HL-60/S4 (cell line): ENCODE measurements around the gene PCYOX1L.

ENCODE experiments used
- in situ Hi-C: fragments of 300-500 bp; cut with MboI; formaldehyde crosslinking; loops from 2 replicates; pipeline ENCODE4 v1.14.3; 2022; ENCODE audit warnings: low sequenced_read_pairs

The PCYOX1L gene

DNA sequence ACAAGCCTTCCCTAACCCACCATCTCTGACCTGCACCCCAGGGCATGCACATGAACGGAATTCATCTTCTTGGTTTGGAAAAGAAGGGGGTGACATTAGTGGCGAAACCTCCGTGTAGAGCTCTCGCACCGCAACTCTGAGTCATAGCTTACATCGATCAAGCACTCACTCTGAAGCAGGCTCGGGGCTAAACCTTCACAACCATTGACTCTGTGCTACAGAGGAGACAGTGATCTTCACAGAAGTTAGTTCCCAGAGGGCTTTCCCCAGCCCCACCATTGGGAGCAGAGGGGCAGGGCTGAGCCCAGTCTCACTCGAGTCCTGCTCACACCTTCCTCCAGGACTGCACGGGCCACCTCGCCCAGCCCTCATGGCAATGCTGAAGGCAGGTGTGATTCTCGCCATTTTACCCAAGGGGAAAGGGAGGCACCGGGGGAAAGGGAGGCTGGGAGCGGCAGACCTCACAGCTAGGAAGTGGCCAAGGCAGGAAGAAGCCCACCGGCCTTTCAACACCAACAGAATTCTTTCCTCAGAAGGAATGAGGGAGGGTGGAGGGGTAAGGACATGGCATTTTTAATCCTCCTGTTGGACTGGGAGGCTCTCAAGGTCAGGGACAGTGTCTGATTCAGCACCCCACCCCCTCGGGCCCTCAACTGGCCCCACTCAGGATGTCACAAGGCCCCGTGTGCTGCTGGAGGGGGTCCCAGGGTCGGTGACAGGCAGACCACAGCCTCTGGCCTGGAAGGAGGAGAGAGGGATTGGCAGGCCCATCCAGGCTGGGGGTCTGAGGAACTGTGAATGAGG, 47.1 kb downstream of the PCYOX1L start:
- in situ Hi-C loops = no loop called here

DNA sequence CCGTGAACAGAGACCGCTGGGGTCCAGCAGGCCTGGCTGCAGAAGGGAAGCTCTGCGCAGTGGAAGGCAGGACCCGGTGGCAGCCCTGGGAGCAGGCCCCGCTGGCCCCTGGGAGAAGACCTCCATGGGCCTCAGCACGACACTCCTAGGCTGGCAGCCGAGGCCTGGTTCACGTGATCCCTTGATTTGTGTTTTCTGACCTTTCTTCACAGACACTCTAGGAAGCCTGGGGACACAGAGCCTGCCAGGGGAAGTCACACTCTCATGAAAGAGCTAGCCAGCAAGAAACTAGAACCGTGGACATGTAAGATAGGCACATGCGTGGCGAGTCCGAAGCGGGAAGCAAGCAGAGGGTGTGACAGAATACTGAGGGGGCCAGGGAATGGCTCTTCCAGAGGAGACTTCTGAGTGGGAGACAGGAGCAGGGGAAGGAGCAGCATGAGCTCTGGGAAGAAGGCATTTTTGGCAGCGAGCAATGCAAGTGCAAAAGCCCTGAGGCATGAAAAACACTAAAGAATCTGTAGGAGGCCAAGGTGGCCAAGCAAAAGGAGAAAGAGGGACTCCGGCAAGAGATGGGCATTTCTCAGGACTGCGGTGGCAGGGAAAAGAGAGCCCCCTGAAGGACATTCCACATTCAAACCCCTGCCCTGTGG, 47.8 kb downstream of the PCYOX1L start:
- in situ Hi-C loops = no loop called here

DNA sequence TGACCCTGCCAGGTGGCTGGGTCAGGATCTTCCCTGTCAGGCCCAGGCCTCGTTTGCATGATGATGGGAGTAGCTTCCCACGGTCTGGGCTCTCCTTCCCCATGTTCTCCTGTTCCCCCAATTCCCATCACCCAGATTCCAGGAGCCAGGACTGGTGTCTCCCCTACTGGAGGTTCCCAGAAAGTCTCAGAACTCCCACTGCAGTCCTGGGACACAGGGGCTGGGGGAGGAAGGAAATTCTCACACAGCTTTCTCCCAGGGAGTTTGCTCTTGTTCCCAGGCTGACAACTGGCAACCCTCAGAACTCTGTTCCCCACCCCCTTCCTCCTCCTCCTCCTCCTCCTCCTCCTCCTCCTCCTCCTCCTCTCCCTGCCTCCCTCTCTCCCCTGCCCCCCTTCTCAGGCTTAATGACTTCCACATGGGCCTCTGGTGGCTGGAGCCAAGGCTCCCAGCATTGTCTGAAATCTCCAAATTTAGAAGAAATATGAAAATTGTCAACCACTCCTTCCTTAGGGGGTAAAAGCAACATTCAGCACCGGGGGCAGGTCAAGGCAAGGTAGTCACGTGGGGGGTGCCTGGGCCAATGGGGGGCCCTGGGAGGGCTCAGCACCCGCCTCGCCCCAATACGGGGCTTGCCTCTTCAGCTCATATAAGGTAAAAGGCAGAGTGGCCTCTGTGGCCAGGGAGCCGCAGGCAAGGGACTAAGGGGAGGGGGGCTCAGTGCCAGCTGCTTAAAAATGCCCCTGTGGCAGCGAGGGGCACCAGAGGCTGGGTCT, 48.5 kb downstream of the PCYOX1L start:
- in situ Hi-C loops = no loop called here

DNA sequence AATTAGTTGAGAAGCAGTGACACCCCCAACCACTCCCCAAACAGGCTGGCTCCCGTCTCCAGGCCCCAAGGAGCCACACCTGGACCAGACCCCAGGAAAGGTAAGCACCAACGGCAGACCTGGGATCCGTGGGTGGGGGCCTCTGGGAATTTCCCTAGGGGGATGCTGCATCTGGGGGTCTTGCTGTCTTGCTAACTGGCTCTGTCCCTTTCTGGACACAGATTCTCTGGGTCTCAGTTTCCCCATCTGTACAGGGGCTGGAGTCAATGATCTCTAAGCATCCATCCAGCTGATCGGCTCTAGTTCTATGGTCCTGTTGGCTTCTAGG, 49.1 kb downstream of the PCYOX1L start:
- in situ Hi-C loops = no loop called here

- in situ Hi-C loops = no loop called here
Measured at GRCh38 chr5:149407323-149408251, 49.7 kb downstream of the PCYOX1L start.

- in situ Hi-C loops = no loop called here
Measured at GRCh38 chr5:149408252-149409099, 50.6 kb downstream of the PCYOX1L start.

DNA sequence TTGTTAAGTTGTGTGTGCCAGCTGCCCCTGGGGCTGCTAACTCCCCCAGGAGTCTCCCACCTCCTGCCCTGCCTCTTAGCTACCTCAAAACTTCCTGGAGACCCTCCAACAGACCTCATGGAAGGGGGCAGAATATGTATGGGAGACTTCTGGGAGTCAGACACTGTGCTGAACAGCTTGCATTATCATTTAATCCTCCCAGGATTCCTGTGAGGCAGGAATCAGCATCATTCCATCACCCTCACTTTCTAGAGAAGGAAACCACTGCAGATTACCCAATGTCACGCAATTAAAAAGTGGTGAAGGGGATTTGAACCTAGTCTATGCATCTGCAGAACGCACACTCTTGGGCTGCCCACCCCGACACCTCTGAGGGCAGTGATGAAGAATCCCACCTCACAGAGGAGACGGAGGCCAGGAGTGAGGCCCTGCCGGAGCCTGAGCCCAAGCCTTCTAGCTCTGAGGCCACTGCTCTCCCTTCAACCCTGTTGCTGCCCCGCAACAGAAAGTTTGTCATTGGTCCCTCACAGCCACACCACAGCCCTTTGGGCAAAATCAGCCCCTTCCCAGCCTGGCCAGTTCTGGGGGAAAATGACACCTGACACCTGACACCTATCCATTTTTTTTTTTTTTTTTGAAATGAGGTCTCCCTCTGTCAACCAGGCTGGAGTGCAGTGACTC, 51.6 kb downstream of the PCYOX1L start:
- in situ Hi-C loops = no loop called here

GRCh38 chr5:149410071-149410470, 52.2 kb downstream of the PCYOX1L start:
- in situ Hi-C loops = no loop called here

- in situ Hi-C loops = no loop called here
Measured at GRCh38 chr5:149410721-149411432, 53.0 kb downstream of the PCYOX1L start.

- in situ Hi-C loops = no loop called here
Measured at GRCh38 chr5:149411738-149412519, 54.1 kb downstream of the PCYOX1L start.

DNA sequence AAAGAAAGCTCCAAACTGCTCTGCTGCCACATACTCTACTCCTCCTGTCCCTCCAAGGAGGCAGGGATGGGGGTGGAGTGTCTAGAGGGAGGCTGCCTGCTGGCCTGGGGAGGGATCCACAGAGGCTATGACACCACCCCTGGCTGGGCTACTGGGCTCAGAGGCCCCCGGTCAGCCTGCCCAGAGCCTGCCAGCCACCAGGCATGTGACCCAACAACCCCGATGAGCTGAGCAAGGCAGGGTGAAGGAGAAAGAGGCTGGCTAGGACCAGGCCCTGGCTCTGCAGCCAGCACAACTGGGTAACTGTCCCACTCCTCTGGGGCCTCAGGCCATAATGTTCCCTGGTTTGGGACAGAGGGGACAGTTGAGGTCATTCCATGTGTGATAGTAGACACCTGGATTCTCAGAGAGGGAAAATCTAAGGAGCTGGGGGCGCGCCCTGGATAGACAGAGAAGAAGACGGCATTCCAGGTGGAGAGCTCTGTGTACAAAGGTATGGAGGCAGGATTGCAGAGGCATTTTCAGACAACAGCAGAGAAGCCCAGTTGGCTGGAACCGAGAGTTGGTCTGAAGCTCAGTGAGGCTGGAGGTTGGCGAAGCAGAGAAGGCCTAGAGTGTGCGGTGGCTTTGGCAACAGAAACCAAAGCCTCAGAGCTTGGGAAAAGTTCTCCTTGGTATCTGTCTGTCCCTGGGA, 55.1 kb downstream of the PCYOX1L start:
- in situ Hi-C loops = no loop called here

- in situ Hi-C loops = no loop called here
Measured at GRCh38 chr5:149413477-149414210, 55.8 kb downstream of the PCYOX1L start.

- in situ Hi-C loops = no loop called here
Measured at GRCh38 chr5:149414405-149415065, 56.7 kb downstream of the PCYOX1L start.

- in situ Hi-C loops = no loop called here
Measured at GRCh38 chr5:149415066-149415967, 57.5 kb downstream of the PCYOX1L start.
